Hair follicular keratinocyte (primary cell): ENCODE measurements around the gene PLEKHM3. TPM values are rescaled to one million over a fixed set of nuclear protein-coding genes. Genes with fewer than 3 reads are reported as not detected.

Source experiments
- total RNA-seq: library from RNA; depleted of rRNA; stranded (reverse); fragments of >200 nt; gene quantifications from 2 replicates; pipeline ENCODE4 v1.2.3, GENCODE V29; 2015

Gene PLEKHM3
- 2.8 and 7.7 TPM in 2 replicates for total RNA-seq

GRCh38 chr2:208025037-208025813 is at the start of gene PLEKHM3:
Gene PLEKHM3 (minus strand): TSS chr2:208025527. CDS start chr2:208001639, 23,888 bp downstream.

Other genes starting within 250 kb of the PLEKHM3 start
- not detected in 2 replicates for gene CRYGD, start 99.0 kb upstream of the PLEKHM3 start, total RNA-seq
- gene CRYGC, start 104.3 kb upstream of the PLEKHM3 start, total RNA-seq, result not detected in 2 replicates
- not detected in 2 replicates for gene CRYGB, start 120.6 kb upstream of the PLEKHM3 start, total RNA-seq
- gene CRYGA, start 138.1 kb upstream of the PLEKHM3 start, total RNA-seq, result not detected in 2 replicates
- gene C2orf80, start 164.5 kb upstream of the PLEKHM3 start, total RNA-seq, result not detected in 2 replicates
- gene IDH1, start 229.5 kb upstream of the PLEKHM3 start, total RNA-seq, result 96.1 and 114 TPM in 2 replicates
- gene PIKFYVE, start 240.7 kb upstream of the PLEKHM3 start, total RNA-seq, result 8.5 and 12.6 TPM in 2 replicates